NCI-H2196 treated with DMSO at 0.1 percent for 48 hours (cell line): ENCODE measurements around the gene ZSCAN16.

Experiments
- DNase-seq: peaks from one replicate; lab custom pipeline; 2025; ENCODE audit not compliant: unreplicated experiment; lab: John Stamatoyannopoulos, UW

ZSCAN16 gene

DNA sequence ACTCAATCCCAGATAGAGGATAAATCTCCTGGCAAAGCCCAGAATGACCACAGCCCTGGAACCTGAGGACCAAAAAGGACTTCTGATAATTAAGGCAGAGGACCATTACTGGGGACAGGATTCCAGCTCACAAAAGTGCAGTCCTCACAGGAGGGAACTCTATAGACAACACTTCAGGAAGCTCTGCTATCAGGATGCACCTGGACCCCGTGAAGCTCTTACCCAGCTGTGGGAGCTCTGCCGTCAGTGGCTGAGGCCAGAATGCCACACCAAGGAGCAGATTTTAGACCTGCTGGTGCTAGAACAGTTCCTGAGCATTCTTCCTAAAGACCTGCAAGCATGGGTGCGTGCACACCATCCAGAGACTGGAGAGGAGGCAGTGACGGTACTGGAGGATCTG is 992 bp downstream of the ZSCAN16 start:
- DNase-seq, result no peak

DNA sequence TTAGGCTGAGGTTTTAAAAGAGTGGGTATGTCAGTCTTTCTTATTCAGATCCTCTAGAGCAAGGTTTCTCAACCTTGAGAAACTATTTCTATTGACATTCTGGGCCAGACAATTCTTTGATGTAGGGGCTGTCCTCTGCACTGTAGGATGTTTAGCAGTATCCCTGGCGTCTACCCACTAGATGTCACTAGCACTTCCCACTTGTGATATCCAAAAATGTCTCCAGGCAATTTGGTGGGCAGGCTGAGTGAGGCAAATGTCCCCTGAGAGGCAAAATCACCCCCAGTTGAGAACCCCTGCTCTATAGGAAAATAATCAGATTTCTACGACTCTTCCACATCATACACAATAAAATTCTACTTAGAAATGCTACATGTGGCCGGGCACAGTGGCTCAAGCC is 9.6 kb downstream of the ZSCAN16 start:
- DNase-seq, result no peak

DNA sequence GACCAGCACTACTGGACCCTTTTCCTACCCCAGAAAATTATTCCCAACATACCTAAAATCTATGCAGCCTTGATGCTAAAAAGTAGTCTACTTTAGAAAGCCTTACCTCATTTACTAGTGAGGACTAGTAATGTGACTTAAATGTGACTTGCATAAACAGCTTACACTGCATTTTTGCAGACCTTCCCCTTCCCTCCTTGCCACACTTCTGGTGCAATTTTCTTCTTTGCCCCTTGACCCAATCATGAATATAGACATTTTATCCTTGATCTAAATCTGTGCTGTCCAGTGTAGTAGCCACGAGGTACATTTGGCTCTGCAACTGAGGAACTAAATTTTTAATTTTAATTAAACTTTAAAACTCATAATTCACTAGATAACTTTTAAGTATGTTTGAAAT is 10.3 kb downstream of the ZSCAN16 start:
- DNase-seq, result no peak

DNA sequence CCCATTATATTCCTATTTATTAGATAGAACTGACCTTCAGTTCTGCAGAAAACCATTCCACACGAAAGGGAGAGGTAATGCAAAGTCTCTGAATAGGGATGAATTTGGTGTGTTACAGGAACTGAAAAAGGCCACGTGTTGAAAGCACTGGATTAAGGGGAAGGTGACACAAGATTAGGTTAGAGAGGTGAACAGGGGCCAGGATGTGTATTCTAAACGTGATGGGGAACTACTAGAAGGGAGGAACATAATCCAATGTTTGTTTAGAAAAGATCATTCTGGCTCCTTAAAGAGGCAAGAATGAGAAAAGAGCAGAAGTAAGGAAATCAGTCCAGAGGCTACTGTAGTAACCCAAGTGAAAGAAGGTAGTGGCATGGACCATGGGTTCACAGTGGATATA is 11.0 kb downstream of the ZSCAN16 start:
- no peak for DNase-seq

DNA sequence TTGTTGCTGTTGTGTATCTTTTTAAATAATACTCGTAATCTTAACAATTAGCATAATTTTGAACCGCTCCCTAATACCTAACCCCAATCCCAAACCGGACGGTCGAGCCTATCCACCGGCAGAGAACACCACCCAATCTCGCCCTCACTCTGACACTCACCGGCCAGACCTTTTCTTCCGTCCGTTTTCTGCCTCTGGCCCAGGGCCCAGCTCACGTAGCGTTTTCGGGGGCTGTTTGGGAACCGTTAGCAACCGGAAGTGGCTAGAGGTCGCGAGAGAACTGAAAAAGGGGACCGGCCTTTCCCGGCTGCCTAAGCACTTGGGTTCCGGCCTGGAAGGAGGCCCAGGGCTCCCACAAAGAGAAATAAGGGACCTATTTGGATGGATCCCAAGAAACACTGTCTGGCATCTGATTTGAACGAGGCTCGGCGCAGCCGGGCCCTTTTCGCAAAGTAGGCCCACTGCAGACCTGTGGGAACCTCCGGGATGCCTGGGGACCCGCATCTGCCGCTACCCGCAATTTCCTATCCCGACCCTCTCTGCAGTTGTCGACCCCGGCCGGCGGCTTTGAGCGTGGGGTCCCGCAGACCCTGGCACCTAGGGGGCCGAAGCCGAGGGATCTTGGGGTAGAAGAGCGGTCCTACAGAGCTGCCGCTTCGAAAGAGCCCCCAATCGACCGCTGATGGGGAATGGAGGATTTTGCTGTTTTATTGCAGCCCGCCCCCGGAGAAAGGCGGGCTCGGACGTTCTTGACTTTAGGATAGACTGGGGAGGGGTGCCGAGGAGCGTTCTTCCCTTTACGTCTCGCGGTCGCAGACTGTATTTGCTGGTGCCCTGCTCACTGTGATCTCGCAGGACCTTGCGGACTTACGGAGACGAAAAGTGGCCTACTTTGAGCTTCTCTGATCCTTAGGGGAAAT is 12.4 kb downstream of the ZSCAN16 start:
- peak; percentile 89 for DNase-seq

DNA sequence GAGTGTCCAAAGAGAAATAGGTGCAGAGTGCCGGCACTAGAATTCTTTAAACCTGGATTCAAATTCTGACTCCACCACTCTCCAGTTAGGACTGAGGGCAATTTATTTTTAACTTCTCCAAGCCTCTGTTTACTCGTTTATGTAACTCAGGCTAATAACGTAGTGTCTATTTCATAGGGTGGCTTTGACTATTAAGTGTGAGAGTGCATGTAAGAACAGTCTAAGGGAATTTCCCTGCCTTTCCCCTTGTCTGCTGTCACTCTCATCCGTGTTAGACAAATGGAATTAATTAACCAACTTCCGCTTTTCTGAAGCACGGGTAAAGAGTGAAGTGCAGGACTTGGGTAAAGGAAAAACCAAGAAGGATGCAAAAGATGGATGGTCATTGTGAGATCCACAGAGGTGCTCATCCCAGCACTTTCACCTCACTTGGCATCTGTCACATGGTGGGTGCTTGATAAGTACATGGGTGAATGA is 13.1 kb downstream of the ZSCAN16 start:
- no peak for DNase-seq

DNA sequence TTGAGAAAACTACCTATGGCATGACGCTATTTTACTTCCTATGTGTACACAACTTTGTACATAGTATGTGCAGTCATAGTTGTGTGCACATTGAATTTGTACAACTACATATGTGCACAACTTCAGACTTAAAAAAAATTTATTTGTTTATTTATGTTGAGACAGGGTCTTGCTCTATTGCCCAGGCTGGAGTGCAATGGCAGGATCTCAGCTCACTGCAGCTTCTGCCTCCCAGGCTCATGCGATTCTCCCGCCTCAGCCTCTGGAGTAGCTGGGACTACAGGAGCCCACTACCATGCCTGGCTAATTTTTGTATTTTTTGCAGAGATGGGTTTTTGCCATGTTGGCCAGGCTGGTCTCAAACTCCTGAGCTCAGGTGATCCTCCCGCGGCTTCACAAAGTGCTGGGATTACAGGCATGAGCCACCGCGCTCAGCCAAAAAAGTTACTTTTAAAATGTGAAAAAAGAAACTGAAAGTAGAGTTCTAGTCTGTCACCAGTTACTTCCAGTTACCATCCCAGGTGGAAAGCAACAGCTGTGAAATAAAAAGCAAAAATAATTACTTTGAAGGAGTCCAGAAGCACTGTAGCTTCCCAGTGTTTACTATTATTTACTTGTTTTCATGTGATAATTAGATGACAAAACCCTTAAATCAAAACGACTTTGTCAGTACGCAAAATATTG is 15.6 kb downstream of the ZSCAN16 start:
- DNase-seq, result no peak

DNA sequence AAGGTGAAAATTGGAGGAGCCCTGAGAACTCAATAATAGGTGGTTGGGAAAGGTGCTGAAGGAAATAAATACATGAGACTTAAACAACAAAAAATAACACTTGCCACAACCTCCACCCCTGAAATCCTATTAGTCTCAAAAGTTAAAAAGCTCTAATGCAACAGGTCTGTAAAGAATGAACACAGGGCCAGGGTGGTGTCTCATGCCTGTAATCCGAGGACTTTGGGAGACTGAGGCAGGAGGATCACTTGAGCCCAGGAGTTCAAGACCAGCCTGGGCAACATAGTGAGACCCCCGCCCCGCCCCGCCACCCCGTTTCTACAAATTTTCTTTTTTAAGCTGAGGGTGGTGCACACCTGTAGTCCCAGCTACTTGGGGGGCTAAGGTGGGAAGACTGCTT is 16.2 kb downstream of the ZSCAN16 start:
- no peak for DNase-seq

DNA sequence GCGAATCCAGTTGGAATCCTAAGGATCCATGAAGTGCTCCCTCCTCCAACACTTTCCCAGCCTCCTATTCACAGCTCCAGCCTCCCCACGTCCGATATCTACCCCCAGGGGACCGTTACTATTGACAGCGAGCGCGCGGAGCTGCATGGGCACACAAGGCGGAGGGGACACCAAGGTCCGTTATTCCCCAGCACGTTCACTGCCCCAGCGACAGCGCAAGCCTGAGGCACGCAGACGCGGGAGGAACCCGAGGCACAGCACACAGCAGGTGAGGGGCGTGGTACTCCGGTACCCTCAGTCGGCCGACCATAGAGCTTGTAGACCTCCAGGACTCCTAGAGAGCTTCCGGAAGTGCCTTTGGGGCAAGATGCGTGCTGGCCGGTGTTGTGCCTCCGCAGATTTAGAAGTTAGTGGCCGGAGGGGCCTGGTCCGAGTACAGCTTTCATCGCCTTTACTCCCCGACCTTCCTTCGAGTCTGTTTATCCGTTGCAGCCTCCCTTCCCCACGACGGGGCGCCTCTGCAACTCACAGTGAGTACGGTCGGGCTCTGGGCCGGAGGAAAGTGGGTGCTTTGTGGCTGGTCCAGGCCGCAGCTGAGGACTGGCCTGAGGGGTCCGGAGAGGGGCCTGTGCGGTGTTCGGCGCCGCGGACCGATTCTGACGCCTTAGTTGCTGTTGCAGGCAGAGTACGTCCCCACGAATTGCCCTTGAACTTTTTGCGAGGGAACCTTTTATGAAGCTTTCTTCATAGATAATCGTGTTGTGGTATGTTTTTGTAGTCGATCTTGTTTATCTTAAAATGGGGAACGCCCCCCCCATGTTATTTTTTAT is 17.3 kb downstream of the ZSCAN16 start, which contains the start of gene ZKSCAN8:
TSS of gene ZKSCAN8 (plus strand) at position 384 of the 830 bp plus-strand sequence. CDS start 6,525 bp downstream, outside the sequence.
- peak; percentile 91 for DNase-seq

DNA sequence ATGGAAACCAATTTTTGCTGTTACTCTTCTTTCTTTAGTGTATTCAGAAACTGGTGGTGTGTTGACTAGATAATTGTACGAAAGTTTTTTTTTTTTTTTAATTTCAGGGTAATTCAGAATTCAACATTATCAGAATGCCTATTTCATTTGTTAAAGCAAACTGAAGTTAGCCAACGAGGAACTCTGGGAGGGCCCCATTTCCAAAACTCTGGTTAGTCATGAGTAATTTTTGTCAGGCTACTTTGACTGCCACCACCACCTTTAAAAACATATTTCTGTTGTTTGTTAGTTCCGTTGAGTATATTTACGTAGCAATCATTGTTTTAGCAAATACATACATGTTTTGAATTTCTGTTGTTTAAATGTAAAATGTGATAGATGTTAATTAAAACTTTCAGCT is 18.0 kb downstream of the ZSCAN16 start:
- no peak for DNase-seq

DNA sequence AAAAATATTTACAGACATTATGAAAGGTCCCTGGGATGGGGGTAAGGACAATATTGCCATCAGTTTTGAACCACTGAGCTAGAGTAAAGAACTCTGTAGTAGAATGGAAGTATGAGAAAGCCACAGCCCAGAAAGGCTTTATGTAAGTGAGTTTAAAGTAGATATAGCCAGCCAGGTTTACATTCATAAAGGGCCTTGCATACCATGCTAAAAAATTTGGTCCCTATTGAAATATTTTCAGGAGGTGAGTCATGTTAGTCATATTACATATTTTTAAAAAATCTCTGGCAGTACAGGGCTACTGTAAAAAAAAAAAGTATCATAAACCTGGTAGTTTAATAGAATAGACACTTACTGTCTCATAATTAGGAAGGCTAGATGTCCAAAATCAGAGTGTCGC is 20.8 kb downstream of the ZSCAN16 start:
- no peak for DNase-seq

DNA sequence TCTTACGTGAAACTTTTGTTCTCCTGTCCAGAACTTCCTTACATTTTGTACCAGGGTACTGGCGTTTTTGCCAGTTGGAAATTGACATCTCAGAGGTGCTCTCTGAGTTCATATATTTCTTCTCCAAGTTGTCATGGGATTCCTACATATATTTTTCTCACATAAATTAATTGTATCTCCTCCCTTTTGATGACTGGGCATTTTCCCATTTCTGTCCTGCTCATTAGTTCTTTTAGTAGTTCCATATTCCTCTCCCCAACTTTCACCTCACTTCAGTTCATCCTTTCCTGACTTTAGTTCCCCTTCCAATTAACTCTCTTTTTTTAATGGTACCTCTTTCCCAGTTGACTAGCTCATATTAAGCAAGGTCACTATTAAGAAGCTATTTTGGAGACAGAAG is 28.1 kb downstream of the ZSCAN16 start:
- DNase-seq, result no peak

DNA sequence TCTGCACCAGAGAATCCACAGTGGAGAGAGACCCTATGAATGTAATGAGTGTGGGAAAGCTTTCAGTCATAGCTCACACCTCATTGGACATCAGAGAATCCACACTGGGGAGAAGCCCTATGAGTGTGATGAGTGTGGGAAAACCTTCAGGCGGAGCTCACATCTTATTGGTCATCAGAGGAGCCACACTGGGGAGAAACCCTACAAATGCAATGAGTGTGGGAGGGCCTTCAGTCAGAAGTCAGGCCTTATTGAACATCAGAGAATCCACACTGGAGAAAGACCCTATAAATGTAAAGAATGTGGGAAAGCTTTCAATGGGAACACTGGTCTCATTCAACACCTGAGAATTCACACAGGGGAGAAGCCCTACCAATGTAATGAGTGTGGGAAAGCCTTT is 29.1 kb downstream of the ZSCAN16 start:
- no peak for DNase-seq

DNA sequence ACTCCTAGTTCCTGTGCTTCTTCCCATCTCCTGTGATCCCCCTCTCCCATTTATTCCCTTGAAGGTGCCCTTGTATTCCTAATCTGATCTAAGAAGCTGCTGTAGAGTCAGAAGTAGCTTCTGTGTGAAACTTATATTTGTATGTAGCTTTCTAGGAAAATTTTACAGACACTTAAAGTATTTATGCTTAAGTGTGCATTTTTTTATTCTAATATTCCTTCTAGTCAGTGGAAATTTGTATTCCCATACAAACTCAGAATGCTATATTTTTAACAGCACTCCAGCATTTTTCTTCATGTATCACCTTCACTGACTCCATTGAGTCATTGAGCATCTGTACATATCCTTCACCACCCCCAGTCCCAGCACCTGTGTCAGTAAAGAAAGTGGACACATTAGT is 29.9 kb downstream of the ZSCAN16 start:
- DNase-seq, result no peak

DNA sequence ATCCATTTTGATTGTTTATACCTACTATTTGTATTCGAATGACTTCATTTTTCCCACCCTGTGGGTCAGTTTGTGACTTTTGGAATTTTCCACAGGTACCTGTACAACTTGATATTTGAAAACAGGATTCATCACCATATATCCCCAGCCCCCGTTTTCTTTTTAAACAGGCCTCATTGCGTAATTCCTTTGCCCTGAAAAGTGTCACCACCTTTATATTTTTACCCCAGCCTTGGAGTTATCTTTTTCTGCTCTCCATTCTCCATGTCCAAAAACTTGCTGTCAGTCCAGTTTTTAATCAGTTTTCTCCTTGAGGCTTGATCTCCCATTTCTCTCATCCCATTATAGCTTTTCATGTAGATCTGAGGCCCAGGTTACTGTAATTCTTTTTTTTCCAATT is 33.9 kb downstream of the ZSCAN16 start:
- no peak for DNase-seq

DNA sequence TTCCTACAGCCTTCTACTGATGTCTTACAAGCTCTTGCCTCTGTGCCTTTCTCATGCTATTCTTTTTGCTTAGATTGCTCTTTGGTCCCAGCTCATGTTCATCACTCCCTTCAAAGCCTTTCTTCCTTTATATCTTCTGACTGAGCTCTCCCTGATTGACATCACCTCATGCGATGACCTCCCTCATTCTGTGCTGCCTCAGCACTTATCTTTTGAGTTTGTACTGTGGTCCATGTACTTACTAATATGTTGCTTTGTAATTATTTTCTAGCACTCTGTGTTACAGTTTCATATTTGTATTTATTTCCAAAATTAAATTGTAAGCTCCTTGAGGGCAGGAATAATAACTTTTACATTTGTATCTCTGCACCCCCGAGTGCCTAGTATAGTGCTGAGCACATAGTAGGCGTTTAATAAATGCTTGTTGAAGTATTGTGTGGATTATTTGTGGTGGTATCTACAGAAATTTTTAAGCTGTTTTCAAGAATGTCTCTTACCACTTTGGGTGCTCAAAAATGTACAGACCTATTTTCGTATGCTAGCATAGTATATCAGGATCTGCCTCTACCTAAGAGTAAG is 34.7 kb downstream of the ZSCAN16 start:
- no peak for DNase-seq

DNA sequence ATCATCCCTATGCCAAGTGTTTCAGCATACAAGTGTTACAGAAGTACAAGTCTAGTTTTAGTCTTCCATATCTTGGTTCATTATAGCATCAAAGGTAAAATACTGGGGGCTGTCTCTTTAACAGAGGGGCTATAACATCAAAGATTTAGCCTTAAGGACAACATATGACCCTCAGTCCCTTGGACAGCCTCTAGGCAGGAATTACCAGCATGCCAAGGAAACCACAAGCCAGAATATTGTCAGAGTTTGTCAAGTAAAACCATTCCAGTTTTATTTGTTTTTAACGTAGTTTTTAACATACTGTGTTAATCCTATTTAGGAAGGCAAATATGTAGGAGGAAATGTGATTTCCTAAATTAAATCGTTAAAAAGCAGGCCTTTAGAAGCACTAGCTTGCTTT is 35.8 kb downstream of the ZSCAN16 start:
- DNase-seq, result no peak

DNA sequence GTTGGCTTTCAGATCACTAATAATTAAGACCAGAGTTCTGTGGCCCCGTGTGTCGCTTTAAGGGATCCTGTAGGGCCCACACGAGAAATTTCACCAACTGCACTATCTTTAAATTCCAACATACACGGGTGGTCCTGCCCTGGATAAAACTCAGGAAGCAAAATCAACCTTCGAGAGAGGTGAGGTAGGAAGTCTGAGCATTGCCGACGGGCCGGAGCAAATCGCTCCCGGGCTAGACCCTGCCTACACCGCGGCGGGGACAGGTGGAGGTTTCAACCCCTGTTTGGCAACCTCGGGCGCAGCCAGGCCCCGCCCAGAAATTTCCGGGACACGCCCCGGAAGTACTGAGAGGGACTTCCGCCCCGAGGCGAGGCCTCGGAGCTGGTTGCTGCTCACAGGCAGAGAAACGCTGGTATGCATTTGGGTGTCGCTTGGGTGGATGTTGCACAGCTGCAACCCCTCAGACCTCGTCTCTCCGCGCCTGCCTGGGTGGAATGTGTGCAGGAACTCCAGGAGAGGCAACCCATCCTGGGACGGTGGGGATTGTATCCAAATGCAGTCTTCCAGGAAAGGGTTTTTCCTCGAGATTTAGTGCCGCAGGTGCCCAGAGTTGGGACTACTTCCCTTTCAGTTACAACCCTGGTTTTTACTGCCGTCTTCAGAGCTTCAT is 37.1 kb downstream of the ZSCAN16 start:
- no peak for DNase-seq

DNA sequence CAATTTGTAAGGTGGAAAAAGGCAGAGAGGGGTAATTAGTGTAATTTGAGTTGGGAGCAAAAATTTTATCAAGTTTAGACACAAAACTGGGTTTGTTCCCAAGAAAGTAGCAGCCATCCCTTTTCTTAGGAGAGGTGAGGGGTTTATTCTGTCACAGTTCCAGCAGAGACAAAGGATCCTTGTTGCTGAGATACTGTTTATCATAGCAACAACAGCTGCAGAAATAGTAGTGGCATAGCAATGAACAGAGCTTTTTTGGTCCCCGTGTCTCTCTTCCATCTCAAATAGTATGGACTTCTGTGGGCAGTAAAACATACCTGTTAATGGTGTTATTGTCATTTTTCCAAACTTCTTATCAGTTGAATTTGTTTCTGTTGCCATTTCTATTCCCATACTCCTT is 41.2 kb downstream of the ZSCAN16 start:
- DNase-seq, result no peak

DNA sequence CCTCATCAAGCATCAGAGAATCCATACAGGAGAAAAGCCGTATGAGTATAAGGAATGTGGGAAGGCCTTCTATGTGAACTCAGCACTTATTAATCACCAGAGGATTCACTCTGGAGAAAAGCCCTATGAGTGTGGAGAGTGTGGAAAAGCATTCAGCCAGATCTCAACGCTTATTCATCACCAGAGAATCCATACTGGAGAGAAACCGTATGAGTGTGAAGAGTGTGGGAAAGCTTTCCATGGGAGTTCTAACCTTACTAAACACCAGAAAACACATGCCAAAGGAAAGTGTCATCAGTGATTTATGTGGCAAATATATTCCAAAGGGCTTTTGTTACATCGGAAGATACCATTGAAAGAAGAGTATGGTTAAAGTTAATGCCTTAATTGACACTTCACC is 42.7 kb downstream of the ZSCAN16 start:
- DNase-seq, result no peak
